ENCODE data around the gene TADA3. TPM values are rescaled to one million over a fixed set of nuclear protein-coding genes. Genes with fewer than 3 reads are reported as not detected.

TADA3 gene
- total RNA-seq, 2 experiments from 2014 or later: 51.6 to 58.5 TPM

DNA sequence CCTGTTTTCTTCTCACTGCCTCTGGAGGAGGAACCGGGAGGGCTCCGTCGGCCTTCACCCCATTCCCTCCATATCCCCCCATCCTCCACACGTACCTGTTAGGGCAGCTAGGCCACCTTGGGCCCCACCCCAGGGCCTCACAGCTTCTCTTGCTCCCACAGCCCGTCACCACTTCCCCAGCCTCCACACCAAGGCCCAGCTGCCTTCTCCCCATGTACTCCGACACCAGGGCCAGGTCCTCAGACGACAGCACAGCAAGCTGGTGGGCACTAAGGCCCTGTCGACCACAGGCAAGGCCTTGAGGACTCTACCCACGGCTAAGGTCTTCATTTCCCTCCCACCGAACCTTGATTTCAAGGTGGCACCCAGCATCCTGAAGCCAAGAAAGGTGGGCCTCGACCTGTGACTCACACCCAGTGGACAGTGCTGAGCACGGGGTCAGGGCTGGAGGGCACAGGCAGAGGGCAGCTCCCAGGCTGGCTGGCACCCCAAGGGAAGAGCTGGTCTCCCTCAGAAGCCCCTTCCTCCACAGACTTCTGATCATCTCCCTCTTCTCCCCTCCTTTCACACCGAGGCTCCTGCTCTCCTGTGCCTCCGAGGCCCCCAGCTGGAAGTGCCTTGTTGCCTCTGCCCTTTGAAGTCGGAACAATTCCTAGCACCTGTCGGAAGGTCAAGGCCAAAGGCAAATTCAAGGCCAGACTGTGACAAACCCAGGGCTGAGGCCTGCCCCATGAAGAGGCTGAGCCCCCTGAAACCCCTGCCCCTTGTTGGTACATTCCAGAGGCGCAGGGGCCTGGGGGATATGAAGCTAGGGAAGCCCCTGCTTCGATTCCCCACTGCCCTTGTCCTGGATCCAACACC lies 42.5 kb upstream of the TADA3 start:
- CTCF ChIA-PET (ENCODE audit: unreplicated experiment): no interaction called here
- Histone ChIP-seq H3K27ac (ENCODE audit: low read depth, low read length, poor library complexity, severe bottlenecking) (no peak overlapping the region), H3K36me3 (ENCODE audit: insufficient read depth, low read length) (peaks cover 82% of the 10 kb centered on the region), H3K79me2 (ENCODE audit: insufficient read depth, low read depth, low read length) (no peaks in the 10 kb centered on the region), H3K9me2 (ENCODE audit: insufficient read depth, low read length) (no peaks in the 10 kb centered on the region), H2AFZ (ENCODE audit: low read length) (no peak overlapping the region), H3K4me2 (ENCODE audit: low read length) (no peak overlapping the region), H4K20me1 (ENCODE audit: insufficient read depth, low read length) (no peaks in the 10 kb centered on the region), H3K4me1 (ENCODE audit: insufficient read depth, low read length, poor library complexity, severe bottlenecking) (no peaks in the 10 kb centered on the region), H3K9me3 (ENCODE audit: low read length) (no peaks in the 10 kb centered on the region), H3K4me3 (ENCODE audit: low read depth, low read length, poor library complexity, severe bottlenecking) (no peak overlapping the region)
- no peak for TF ChIP-seq EZH2phosphoT487 (IDR thresholded peaks at IDR 0.05; ENCODE audit: borderline replicate concordance, low read depth, low read length)
- TF ChIP-seq, protein P1, sequence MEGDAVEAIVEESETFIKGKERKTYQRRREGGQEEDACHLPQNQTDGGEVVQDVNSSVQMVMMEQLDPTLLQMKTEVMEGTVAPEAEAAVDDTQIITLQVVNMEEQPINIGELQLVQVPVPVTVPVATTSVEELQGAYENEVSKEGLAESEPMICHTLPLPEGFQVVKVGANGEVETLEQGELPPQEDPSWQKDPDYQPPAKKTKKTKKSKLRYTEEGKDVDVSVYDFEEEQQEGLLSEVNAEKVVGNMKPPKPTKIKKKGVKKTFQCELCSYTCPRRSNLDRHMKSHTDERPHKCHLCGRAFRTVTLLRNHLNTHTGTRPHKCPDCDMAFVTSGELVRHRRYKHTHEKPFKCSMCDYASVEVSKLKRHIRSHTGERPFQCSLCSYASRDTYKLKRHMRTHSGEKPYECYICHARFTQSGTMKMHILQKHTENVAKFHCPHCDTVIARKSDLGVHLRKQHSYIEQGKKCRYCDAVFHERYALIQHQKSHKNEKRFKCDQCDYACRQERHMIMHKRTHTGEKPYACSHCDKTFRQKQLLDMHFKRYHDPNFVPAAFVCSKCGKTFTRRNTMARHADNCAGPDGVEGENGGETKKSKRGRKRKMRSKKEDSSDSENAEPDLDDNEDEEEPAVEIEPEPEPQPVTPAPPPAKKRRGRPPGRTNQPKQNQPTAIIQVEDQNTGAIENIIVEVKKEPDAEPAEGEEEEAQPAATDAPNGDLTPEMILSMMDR (conservative IDR thresholded peaks at IDR 0.05; ENCODE audit: low read length): no peak
- POLR2A ChIA-PET: interaction anchor here (0.6 kb wide), 1 partner anchor 137 kb away, joined by 5 read pairs; no protein-coding TSS in a partner anchor
- intact Hi-C loops (cut with micrococcal nuclease; ENCODE audit: unreplicated experiment): no loop called here
- BruUV-seq (replicated peaks): no TSS peak
- no peak for DNase-seq (ENCODE audit: low spot score)

DNA sequence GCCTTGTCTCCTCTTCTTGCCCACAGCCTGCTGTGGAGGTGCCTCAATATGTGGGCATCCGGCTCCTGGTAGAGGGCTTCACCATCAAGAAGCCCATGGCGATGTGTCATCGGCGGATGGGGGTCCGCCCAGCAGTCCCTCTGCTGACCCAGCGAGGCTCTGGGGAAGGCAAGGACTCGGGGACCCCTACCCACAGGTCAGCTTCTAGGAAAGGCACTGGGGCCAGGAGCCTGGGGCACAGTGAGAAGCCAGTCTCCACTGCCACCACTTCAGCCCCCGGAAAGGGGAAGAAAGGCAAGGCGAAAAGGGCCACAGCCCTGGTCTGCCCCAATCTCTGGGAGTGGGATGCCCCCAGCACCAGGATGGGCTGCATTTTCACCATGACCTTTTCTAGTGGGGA lies 40.8 kb upstream of the TADA3 start:
- H4K20me1 ChIP-seq (ENCODE audit: insufficient read depth, low read length): no peaks in the 10 kb centered on the region
- no peaks in the 10 kb centered on the region for H3K9me3 ChIP-seq (ENCODE audit: low read length)
- H3K4me2 ChIP-seq (ENCODE audit: low read length): no peak overlapping the region
- intact Hi-C loops (cut with micrococcal nuclease; ENCODE audit: unreplicated experiment): no loop called here
- H3K79me2 ChIP-seq (ENCODE audit: insufficient read depth, low read depth, low read length): no peaks in the 10 kb centered on the region
- no peak for TF ChIP-seq EZH2phosphoT487 (IDR thresholded peaks at IDR 0.05; ENCODE audit: borderline replicate concordance, low read depth, low read length)
- TF ChIP-seq, protein P1 (conservative IDR thresholded peaks at IDR 0.05; ENCODE audit: low read length): no peak
- no peaks in the 10 kb centered on the region for H3K4me1 ChIP-seq (ENCODE audit: insufficient read depth, low read length, poor library complexity, severe bottlenecking)
- no peaks in the 10 kb centered on the region for H3K9me2 ChIP-seq (ENCODE audit: insufficient read depth, low read length)
- no peak for DNase-seq (ENCODE audit: low spot score)
- POLR2A ChIA-PET: interaction anchor here (1.2 kb wide), 1 partner anchor 7 kb away, joined by 3 read pairs; no protein-coding TSS in a partner anchor
- no peak overlapping the region for H2AFZ ChIP-seq (ENCODE audit: low read length)
- H3K36me3 ChIP-seq (ENCODE audit: insufficient read depth, low read length): peaks cover 82% of the 10 kb centered on the region
- H3K4me3 ChIP-seq (ENCODE audit: low read depth, low read length, poor library complexity, severe bottlenecking): no peak overlapping the region
- H3K27ac ChIP-seq (ENCODE audit: low read depth, low read length, poor library complexity, severe bottlenecking): no peak overlapping the region
- CTCF ChIA-PET (ENCODE audit: unreplicated experiment): no interaction called here
- no TSS peak for BruUV-seq (replicated peaks)

DNA sequence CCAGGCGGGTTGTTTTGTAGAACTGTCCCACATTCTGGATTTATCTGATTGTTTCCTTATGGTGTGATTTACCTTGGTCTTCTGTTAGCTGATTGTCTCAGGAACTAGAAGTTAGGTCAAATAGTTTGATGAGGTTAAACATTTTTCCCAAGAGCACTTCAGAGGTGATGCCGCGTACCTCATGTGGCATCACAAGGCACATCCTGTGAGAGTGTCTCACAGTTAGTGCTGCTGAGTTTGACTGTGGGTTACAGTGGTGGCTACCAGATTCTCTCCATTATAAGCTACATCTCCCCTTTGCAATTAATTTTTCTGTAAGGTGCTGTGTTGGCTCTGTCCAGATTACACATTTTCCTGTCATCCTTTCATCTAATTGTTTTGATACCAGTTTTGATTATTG lies 39.0 kb upstream of the TADA3 start:
- BruUV-seq (replicated peaks): no TSS peak
- ChIA-PET POLR2A (interaction anchor here (0.6 kb wide), 1 partner anchor 22 kb away, joined by 3 read pairs; no protein-coding TSS in a partner anchor), CTCF (ENCODE audit: unreplicated experiment) (no interaction called here)
- Histone ChIP-seq H3K36me3 (ENCODE audit: insufficient read depth, low read length) (peaks cover 80% of the 10 kb centered on the region), H3K79me2 (ENCODE audit: insufficient read depth, low read depth, low read length) (no peaks in the 10 kb centered on the region), H3K4me3 (ENCODE audit: low read depth, low read length, poor library complexity, severe bottlenecking) (no peak overlapping the region), H3K4me2 (ENCODE audit: low read length) (no peak overlapping the region), H3K4me1 (ENCODE audit: insufficient read depth, low read length, poor library complexity, severe bottlenecking) (peaks cover 3% of the 10 kb centered on the region), H3K9me3 (ENCODE audit: low read length) (no peaks in the 10 kb centered on the region), H2AFZ (ENCODE audit: low read length) (no peak overlapping the region), H4K20me1 (ENCODE audit: insufficient read depth, low read length) (no peaks in the 10 kb centered on the region), H3K9me2 (ENCODE audit: insufficient read depth, low read length) (no peaks in the 10 kb centered on the region), H3K27ac (ENCODE audit: low read depth, low read length, poor library complexity, severe bottlenecking) (no peak overlapping the region)
- intact Hi-C loops (cut with micrococcal nuclease; ENCODE audit: unreplicated experiment): no loop called here
- TF ChIP-seq EZH2phosphoT487 (IDR thresholded peaks at IDR 0.05; ENCODE audit: borderline replicate concordance, low read depth, low read length): no peak
- TF ChIP-seq, protein P1 (conservative IDR thresholded peaks at IDR 0.05; ENCODE audit: low read length): no peak
- DNase-seq (ENCODE audit: low spot score): no peak
